Astrocyte (in vitro differentiated cells and primary cell): ENCODE results near the gene HECW1. TPM values are rescaled to one million over a fixed set of nuclear protein-coding genes. Genes with fewer than 3 reads are reported as not detected.

Experiments
- DNase-seq: peaks from one replicate; pipeline ENCODE4 v3.0.0-alpha.2; 2010; ENCODE audit warnings: low read depth
- FAIRE-seq: peaks from 2 replicates; lab custom pipeline; 2011; peaks lifted over from hg19 to GRCh38; lab: Jason Lieb, UNC
- H2AFZ ChIP-seq: 2 replicates; pipeline ENCODE4 v1.6.0; 2012; ENCODE audit warnings: low read depth, low read length, inconsistent platforms
- H3K27ac ChIP-seq: 2 replicates; pipeline ENCODE4 v1.5.1; 2011; ENCODE audit warnings: low read depth, low read length, inconsistent platforms
- H3K27me3 ChIP-seq: 2 replicates; pipeline ENCODE4 v1.6.0; 2011; ENCODE audit warnings: low read length, inconsistent platforms; ENCODE audit not compliant: insufficient read depth
- H3K36me3 ChIP-seq: 2 replicates; pipeline ENCODE4 v1.5.1; 2011; ENCODE audit warnings: low read length, inconsistent platforms; ENCODE audit not compliant: insufficient read depth
- H3K4me1 ChIP-seq: 2 replicates; pipeline ENCODE4 v1.5.1; 2011; ENCODE audit warnings: low read length, inconsistent platforms; ENCODE audit not compliant: insufficient read depth
- H3K4me2 ChIP-seq: 2 replicates; pipeline ENCODE4 v1.6.0; 2012; ENCODE audit warnings: low read length, inconsistent platforms
- H3K4me3 ChIP-seq: 2 replicates; pipeline ENCODE4 v1.5.1; 2011; ENCODE audit warnings: low read depth, mild to moderate bottlenecking, low read length, inconsistent platforms; ENCODE audit not compliant: insufficient read depth
- H3K79me2 ChIP-seq: 2 replicates; pipeline ENCODE4 v1.6.0; 2012; ENCODE audit warnings: mild to moderate bottlenecking, low read length, inconsistent platforms; ENCODE audit not compliant: insufficient read depth
- H3K9ac ChIP-seq: 2 replicates; pipeline ENCODE4 v1.6.0; 2012; ENCODE audit warnings: mild to moderate bottlenecking, low read length, inconsistent platforms
- H3K9me3 ChIP-seq: 2 replicates; pipeline ENCODE4 v1.5.1; 2012; ENCODE audit warnings: low read depth, mild to moderate bottlenecking, low read length, inconsistent platforms; ENCODE audit not compliant: insufficient read depth
- H4K20me1 ChIP-seq: 2 replicates; pipeline ENCODE4 v1.6.0; 2012; ENCODE audit warnings: low read length, inconsistent platforms; ENCODE audit not compliant: insufficient read depth
- H3K27ac Mint-ChIP-seq: one replicate; pipeline ENCODE4 v1.8.0; 2021; ENCODE audit warnings: mild to moderate bottlenecking, mixed read lengths; ENCODE audit not compliant: unreplicated experiment
- H3K27me3 Mint-ChIP-seq: one replicate; pipeline ENCODE4 v1.8.0; 2021; ENCODE audit warnings: low read depth, mixed read lengths; ENCODE audit not compliant: unreplicated experiment
- H3K36me3 Mint-ChIP-seq: one replicate; pipeline ENCODE4 v1.8.0; 2021; ENCODE audit warnings: low read depth, mixed read lengths; ENCODE audit not compliant: unreplicated experiment
- H3K4me1 Mint-ChIP-seq: one replicate; pipeline ENCODE4 v1.8.0; 2021; ENCODE audit warnings: low read depth, mixed read lengths; ENCODE audit not compliant: unreplicated experiment
- H3K4me3 Mint-ChIP-seq: one replicate; pipeline ENCODE4 v1.8.0; 2021; ENCODE audit warnings: mild to moderate bottlenecking, moderate library complexity, mixed read lengths; ENCODE audit not compliant: unreplicated experiment
- H3K9me3 Mint-ChIP-seq: one replicate; pipeline ENCODE4 v1.8.0; 2021; ENCODE audit warnings: mild to moderate bottlenecking, mixed read lengths; ENCODE audit not compliant: unreplicated experiment
- CTCF ChIP-seq: IDR thresholded peaks from 2 replicates; pipeline ENCODE4 v1.5.1; 2011; ENCODE audit warnings: low read depth, mild to moderate bottlenecking, inconsistent platforms, low read length, moderate library complexity; ENCODE audit not compliant: insufficient read depth
- EZH2 ChIP-seq: IDR thresholded peaks from 2 replicates; pipeline ENCODE4 v1.6.1; 2012; ENCODE audit warnings: mild to moderate bottlenecking, low read length, inconsistent platforms; ENCODE audit not compliant: insufficient read depth
- total RNA-seq: library from RNA; stranded (reverse); gene quantifications from 2 replicates; pipeline ENCODE4 v1.2.1, GENCODE V29; 2021

HECW1 gene
- total RNA-seq, 1 donor from 2014 or later: 3.3 TPM

GRCh38 chr7:43511029-43511428 is 398.6 kb downstream of the HECW1 start:
- Mint-ChIP-seq H3K36me3 (no peaks in the 10 kb centered on the region), H3K9me3 (no peaks in the 10 kb centered on the region), H3K4me1 (peaks cover 6% of the 10 kb centered on the region), H3K4me3 (no peak overlapping the region), H3K27me3 (peaks cover 33% of the 10 kb centered on the region), H3K27ac (no peak overlapping the region)
- TF ChIP-seq EZH2: no peak
- no peak for TF ChIP-seq CTCF
- Histone ChIP-seq H3K9me3 (no peaks in the 10 kb centered on the region), H3K4me1 (peaks cover 7% of the 10 kb centered on the region), H3K4me3 (no peak overlapping the region), H3K9ac (no peak overlapping the region), H3K27me3 (peaks cover 11% of the 10 kb centered on the region), H4K20me1 (no peaks in the 10 kb centered on the region), H3K4me2 (no peak overlapping the region), H3K27ac (no peak overlapping the region), H3K36me3 (no peaks in the 10 kb centered on the region), H3K79me2 (no peaks in the 10 kb centered on the region), H2AFZ (no peak overlapping the region)
- no peak for FAIRE-seq
- DNase-seq: no peak

DNA sequence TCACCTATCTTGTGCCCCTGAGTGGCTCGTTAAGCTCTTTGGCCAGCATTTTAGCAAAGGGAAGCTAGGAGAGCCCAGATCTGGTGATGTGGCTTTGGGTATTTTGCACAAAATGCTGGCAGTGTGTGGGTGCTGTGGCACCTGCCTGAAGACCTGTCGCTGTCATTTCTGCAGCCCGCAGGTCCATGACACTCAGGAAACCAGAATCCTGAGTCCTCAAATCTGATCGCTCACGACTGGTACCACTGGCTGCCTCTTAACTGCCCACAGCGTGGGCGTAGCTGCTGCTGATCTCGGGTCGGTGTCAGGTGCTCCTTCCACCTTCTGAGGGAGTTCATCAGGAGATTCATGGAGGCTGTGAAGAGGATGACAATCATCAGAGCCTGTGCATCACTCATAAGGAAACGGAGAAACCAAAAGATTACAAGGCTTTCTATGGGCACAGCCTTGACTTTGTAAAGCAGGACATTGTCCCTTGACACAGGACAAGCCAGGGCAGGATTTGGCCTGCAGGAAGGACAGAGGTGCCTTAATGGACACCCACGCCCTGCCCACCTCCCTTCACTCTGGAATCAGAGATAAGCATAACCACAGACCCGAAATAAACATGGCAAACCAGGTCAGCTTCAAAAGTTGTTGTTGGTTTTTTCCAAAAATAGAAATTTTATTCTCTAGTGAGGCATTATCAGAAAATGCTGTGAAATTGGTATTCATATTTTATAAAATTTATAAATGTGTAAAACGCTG is 399.5 kb downstream of the HECW1 start:
- Mint-ChIP-seq H3K36me3 (no peaks in the 10 kb centered on the region), H3K27ac (no peak overlapping the region), H3K4me3 (no peak overlapping the region), H3K9me3 (no peaks in the 10 kb centered on the region), H3K4me1 (peaks cover 13% of the 10 kb centered on the region), H3K27me3 (peaks cover 33% of the 10 kb centered on the region)
- Histone ChIP-seq H3K36me3 (no peaks in the 10 kb centered on the region), H3K9ac (no peak overlapping the region), H3K27ac (no peak overlapping the region), H4K20me1 (no peaks in the 10 kb centered on the region), H3K9me3 (no peaks in the 10 kb centered on the region), H3K79me2 (no peaks in the 10 kb centered on the region), H3K27me3 (peaks cover 11% of the 10 kb centered on the region), H2AFZ (no peak overlapping the region), H3K4me1 (peaks cover 10% of the 10 kb centered on the region), H3K4me3 (no peak overlapping the region), H3K4me2 (no peak overlapping the region)
- no peak for TF ChIP-seq EZH2
- DNase-seq (no peak), FAIRE-seq (no peak)

DNA sequence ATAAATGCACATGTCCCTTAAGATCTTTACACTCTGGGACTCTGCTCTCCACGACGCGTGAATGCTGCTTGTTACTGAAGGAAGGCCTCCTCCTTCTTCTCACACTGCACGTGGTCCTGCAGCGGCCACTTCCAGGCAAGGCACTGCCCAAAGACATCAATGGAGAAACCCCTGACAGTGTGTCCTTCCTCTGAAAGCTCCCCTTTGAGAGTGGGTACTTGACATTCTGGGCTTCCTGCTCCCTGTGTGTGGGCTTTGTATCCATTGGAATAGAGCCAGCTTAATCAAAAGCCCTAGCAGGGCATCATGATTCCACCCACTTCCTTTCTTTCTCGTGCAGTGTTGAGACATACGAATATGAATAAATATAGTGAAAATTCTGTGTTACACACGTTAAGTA is 400.8 kb downstream of the HECW1 start:
- FAIRE-seq (no peak), DNase-seq (no peak)
- Histone ChIP-seq H3K27ac (no peak overlapping the region), H3K27me3 (peaks cover 10% of the 10 kb centered on the region), H3K4me3 (no peak overlapping the region), H3K9ac (no peak overlapping the region), H3K4me2 (peak overlapping the region; percentile 44), H3K4me1 (peaks cover 10% of the 10 kb centered on the region), H2AFZ (peak overlapping the region; percentile 56), H3K79me2 (no peaks in the 10 kb centered on the region), H4K20me1 (no peaks in the 10 kb centered on the region), H3K9me3 (no peaks in the 10 kb centered on the region), H3K36me3 (no peaks in the 10 kb centered on the region)
- H3K27me3 Mint-ChIP-seq: peaks cover 28% of the 10 kb centered on the region
- no peaks in the 10 kb centered on the region for H3K36me3 Mint-ChIP-seq
- H3K27ac Mint-ChIP-seq: no peak overlapping the region
- TF ChIP-seq EZH2 (no peak), CTCF (no peak)
- no peak overlapping the region for H3K4me3 Mint-ChIP-seq
- H3K4me1 Mint-ChIP-seq: peaks cover 20% of the 10 kb centered on the region
- H3K9me3 Mint-ChIP-seq: no peaks in the 10 kb centered on the region
